ENCODE data around the gene IRF1. TPM values are rescaled to one million over a fixed set of nuclear protein-coding genes. Genes with fewer than 3 reads are reported as not detected.

IRF1 gene
- total RNA-seq, 1 experiment from 2014 or later = 5.7 TPM

DNA sequence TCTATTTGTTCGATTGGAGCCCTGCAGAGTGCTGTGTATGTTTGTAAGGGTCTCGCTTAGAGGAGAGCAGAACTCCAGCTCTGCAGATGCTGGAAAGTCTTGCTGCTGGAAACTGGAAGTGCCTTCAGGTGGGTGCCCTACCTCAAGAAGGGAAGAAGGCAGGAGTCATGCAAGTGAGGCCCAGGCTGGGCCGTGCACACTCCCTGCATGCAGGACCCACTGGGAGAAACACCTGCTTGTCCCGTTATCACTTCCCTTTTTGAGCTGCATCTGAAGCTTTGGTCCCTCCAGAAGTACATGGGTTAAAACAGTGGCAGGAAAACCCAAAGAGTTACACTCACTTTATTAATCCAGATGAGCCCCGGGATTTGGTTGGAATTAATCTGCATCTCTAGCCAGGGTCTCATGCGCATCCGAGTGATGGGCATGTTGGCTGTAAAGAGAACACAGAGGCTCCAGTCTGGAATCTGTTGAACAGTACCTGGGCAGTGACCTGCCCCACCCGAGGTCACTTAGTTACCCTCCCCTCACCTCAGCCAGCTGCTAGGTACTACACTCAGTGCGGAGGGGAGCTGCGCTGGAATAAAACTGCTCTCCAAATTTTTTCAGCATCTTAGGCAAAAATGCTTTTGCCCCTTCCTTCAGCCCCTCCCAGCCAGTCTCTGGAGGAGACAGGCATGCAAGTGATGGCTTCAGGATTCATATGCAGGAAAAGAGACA lies 1.4 kb downstream of the IRF1 start:
- intact Hi-C loops (cut with micrococcal nuclease; ENCODE audit: unreplicated experiment) = no loop called here
- DNase-seq (ENCODE audit: low spot score) = no peak
- peak overlapping the region; percentile 64 for H3K4me3 ChIP-seq (ENCODE audit: low read depth, low read length, poor library complexity, severe bottlenecking)
- peaks cover 5% of the 10 kb centered on the region for H3K4me1 ChIP-seq (ENCODE audit: insufficient read depth, low read length, poor library complexity, severe bottlenecking)
- TSS peak; percentile 47 for BruUV-seq (replicated peaks)
- no peaks in the 10 kb centered on the region for H3K9me3 ChIP-seq (ENCODE audit: low read depth, low read length, poor library complexity, severe bottlenecking)
- TF ChIP-seq, protein P1, sequence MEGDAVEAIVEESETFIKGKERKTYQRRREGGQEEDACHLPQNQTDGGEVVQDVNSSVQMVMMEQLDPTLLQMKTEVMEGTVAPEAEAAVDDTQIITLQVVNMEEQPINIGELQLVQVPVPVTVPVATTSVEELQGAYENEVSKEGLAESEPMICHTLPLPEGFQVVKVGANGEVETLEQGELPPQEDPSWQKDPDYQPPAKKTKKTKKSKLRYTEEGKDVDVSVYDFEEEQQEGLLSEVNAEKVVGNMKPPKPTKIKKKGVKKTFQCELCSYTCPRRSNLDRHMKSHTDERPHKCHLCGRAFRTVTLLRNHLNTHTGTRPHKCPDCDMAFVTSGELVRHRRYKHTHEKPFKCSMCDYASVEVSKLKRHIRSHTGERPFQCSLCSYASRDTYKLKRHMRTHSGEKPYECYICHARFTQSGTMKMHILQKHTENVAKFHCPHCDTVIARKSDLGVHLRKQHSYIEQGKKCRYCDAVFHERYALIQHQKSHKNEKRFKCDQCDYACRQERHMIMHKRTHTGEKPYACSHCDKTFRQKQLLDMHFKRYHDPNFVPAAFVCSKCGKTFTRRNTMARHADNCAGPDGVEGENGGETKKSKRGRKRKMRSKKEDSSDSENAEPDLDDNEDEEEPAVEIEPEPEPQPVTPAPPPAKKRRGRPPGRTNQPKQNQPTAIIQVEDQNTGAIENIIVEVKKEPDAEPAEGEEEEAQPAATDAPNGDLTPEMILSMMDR (conservative IDR thresholded peaks at IDR 0.05; ENCODE audit: low read depth, low read length) = no peak
- ChIA-PET CTCF (no interaction called here), POLR2A (ENCODE audit: low non-redundant PET) (no interaction called here)
- H3K27ac ChIP-seq (ENCODE audit: low read depth, low read length, poor library complexity, severe bottlenecking) = no peak overlapping the region
- H3K36me3 ChIP-seq (ENCODE audit: insufficient read depth, low read length, poor library complexity, severe bottlenecking) = peaks cover 4% of the 10 kb centered on the region
- H3K27me3 ChIP-seq (replicated peaks; ENCODE audit: insufficient read depth, low read depth, low read length, poor library complexity) = no peaks in the 10 kb centered on the region

DNA sequence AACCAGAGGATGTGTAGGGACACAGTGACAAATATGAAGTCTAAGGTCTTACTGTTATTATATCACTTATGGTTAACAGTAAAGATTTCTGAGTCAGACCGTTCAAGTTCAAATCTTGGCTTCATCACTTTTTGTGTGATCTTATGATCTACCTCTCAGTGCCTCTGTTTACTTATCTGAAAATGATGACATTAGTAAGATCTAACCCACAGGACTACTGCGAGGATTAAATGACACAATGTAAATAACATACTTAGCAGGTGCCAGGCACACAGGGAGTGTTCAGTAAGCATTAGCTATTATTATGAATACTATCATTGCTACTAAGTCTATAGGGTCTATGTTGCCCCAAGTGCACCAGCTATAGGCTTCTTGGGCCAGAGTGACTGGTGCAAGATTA lies 2.0 kb downstream of the IRF1 start:
- TF ChIP-seq, protein P1 (conservative IDR thresholded peaks at IDR 0.05; ENCODE audit: low read depth, low read length) = no peak
- TF ChIP-seq EZH2 (IDR thresholded peaks at IDR 0.05; ENCODE audit: borderline replicate concordance, low read depth, low read length, poor library complexity, severe bottlenecking) = no peak
- Histone ChIP-seq H3K9me3 (ENCODE audit: low read depth, low read length, poor library complexity, severe bottlenecking) (no peaks in the 10 kb centered on the region), H3K27ac (ENCODE audit: low read depth, low read length, poor library complexity, severe bottlenecking) (no peak overlapping the region), H3K4me3 (ENCODE audit: low read depth, low read length, poor library complexity, severe bottlenecking) (no peak overlapping the region), H3K36me3 (ENCODE audit: insufficient read depth, low read length, poor library complexity, severe bottlenecking) (peaks cover 4% of the 10 kb centered on the region), H3K4me1 (ENCODE audit: insufficient read depth, low read length, poor library complexity, severe bottlenecking) (peaks cover 5% of the 10 kb centered on the region), H3K27me3 (replicated peaks; ENCODE audit: insufficient read depth, low read depth, low read length, poor library complexity) (no peaks in the 10 kb centered on the region)
- intact Hi-C loops (cut with micrococcal nuclease; ENCODE audit: unreplicated experiment) = no loop called here
- BruUV-seq (replicated peaks) = no TSS peak
- CTCF ChIA-PET = no interaction called here
- no peak for DNase-seq (ENCODE audit: low spot score)
- POLR2A ChIA-PET (ENCODE audit: low non-redundant PET) = no interaction called here

DNA sequence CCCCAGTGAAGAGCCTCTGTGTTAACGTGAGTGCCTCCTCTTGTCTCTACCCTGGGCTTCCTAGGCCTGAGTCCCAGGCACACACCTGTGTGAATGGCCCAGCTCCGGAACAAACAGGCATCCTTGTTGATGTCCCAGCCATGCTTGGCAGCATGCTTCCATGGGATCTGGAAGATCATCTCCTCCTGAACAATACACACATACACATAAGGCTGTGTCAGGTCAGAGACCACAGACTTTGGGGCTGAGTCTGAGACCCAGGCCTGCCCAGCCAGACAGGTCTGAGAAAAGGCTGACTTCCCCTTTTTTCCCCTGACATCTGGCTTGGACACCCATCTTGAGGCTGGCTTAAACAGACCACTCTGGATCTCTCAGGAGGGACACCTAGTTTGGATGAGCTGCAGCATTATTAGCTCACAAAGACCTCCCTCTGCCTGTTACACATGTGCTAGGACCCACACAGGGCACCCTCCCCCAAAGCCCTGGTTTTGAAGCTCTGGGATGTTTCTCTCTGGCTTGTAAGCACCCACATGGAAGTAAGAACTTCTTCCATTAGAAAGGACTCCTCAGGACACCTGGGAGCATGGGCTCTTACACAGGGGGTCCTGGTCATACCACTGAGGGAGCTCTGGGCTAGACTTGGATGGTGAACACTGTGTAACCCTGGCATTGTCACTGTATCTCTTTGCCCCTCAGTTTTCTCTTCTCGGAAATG lies 2.6 kb downstream of the IRF1 start:
- ChIA-PET POLR2A (ENCODE audit: low non-redundant PET) (no interaction called here), CTCF (no interaction called here)
- Histone ChIP-seq H3K4me1 (ENCODE audit: insufficient read depth, low read length, poor library complexity, severe bottlenecking) (peaks cover 5% of the 10 kb centered on the region), H3K36me3 (ENCODE audit: insufficient read depth, low read length, poor library complexity, severe bottlenecking) (peaks cover 4% of the 10 kb centered on the region), H3K9me3 (ENCODE audit: low read depth, low read length, poor library complexity, severe bottlenecking) (no peaks in the 10 kb centered on the region), H3K4me3 (ENCODE audit: low read depth, low read length, poor library complexity, severe bottlenecking) (no peak overlapping the region), H3K27me3 (replicated peaks; ENCODE audit: insufficient read depth, low read depth, low read length, poor library complexity) (no peaks in the 10 kb centered on the region), H3K27ac (ENCODE audit: low read depth, low read length, poor library complexity, severe bottlenecking) (no peak overlapping the region)
- no peak for TF ChIP-seq EZH2 (IDR thresholded peaks at IDR 0.05; ENCODE audit: borderline replicate concordance, low read depth, low read length, poor library complexity, severe bottlenecking)
- TF ChIP-seq, protein P1 (conservative IDR thresholded peaks at IDR 0.05; ENCODE audit: low read depth, low read length) = no peak
- BruUV-seq (replicated peaks) = no TSS peak
- intact Hi-C loops (cut with micrococcal nuclease; ENCODE audit: unreplicated experiment) = no loop called here
- DNase-seq (ENCODE audit: low spot score) = no peak

All from A673 (cell line).